Measurements from ENCODE around the gene TUBGCP6.

Gene TUBGCP6

DNA sequence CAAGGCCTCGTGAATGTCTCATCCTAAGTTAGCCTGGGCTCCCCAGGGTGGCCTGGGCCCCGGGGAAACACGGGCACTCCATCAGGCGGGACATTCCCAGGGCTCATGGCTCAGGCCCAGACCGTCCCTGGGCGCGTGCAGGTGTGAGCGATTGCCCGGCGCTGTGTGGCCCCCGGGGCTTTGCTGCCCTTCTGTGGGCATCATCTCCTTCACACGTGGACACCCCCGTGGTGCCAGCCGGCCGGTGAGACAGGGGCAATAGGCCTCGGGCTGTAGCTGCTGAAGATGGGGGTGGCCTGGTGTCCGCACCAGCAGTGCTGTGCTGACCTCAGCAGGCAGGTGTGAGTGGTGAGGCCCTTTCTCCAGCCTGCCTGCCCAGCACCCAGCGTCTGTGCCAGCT is 48.6 kb downstream of the TUBGCP6 start:
- no peak for DNase-seq (ENCODE audit: low read depth in 2 of 2)

DNA sequence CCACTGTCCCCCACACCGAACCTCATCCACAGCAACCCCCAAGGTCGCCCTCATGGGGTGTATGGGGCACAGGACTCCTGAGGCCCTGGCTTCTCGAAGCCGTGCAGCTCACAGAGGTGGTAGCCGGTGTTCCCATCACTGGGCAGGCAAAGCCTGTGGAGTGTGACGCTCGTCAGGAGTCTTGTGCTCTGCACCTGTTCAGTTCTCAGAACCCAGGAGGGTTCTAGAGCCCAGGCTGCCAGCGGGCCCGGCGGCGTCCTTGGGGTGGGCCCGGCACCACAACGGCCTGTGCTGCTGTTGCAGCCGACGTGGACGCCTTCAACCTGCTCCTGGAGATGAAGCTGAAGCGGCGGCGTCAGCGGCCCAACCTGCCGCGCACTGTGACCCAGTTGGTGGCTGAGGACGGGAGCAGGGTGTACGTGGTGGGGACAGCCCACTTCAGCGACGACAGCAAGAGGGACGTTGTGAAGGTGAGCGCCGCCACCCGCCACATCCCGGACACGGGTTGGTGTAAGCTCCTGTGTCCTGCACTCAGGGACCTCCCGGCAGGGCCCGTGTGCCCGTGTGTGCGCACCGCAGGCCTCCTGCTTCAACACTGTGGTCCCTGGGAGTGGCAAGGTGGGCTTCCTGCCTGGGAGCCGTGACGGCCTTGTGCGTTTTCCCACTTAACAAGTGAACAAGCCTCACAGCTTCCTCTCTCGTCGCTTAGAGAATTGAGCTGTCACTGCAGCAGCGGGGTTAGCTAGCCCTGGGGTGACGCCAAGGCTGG is 50.6 kb downstream of the TUBGCP6 start:
- no peak for DNase-seq (ENCODE audit: low read depth in 2 of 2)

GRCh38 chr22:50193621-50194020 is 51.2 kb downstream of the TUBGCP6 start:
- no peak for DNase-seq (ENCODE audit: low read depth in 2 of 2)

- DNase-seq (ENCODE audit: low read depth in 2 of 2) = no peak
These were observed 52.2 kb downstream of the TUBGCP6 start for GRCh38 chr22:50192436-50193204.

- DNase-seq (ENCODE audit: low read depth in 2 of 2) = peak; percentile 48 to 55
These were observed 53.7 kb downstream of the TUBGCP6 start for GRCh38 chr22:50190941-50191741.

- DNase-seq (ENCODE audit: low read depth in 2 of 2) = peak; percentile 60 to 64
These were observed 54.5 kb downstream of the TUBGCP6 start for GRCh38 chr22:50190182-50190940.

GRCh38 chr22:50189849-50190181 is 55.0 kb downstream of the TUBGCP6 start:
- DNase-seq (ENCODE audit: low read depth in 2 of 2) = no peak

DNA sequence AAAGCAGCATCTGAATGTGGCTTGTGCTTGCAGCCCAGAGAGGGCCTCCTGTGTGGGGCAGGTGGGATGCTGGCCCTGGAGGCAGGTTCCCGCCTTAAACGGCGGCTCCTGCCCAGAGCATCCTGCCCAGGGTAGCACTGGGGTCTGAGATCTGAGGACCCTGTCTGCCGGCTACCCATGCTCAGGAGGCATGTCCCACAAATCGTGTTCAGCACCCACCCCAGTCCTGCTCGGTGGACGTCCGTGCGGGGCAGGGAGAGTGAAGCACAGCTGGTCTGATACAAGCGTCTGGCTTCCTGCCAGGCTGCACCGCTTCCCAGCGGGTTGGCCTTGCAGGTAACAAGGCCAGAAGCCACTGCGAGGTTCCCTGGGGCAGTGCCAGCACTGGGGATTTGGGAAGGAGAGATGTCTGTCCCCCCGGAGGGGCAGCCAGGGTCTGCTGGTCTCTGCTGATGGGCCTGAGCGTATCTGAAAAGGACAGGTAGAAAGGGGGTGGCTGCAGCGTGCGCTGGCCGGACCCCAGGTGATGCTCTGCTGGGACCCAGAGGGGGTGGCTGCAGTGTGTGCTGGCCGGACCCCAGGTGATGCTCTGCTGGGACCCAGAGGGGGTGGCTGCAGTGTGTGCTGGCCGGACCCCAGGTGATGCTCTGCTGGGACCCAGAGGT is 55.5 kb downstream of the TUBGCP6 start:
- DNase-seq (ENCODE audit: low read depth in 2 of 2) = no peak

DNA sequence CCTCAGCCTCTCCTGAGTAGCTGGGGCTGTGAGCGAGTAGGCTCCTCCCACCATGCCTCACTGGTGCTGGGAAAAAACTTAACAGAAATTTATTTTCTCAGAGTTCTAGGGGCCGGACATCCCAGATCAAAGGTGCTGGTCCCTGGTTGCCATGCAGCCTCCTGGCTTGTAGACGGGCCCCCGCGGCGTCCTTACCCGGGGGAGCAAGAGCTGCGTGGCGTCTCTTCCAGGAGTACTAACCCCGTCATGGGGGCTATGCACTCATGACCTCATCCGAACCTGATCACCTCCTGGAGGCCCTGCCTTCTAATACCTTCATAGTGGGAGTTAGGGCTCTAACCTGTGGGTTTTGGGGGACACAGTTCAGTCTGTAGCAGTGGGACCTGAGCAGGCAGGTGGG is 56.5 kb downstream of the TUBGCP6 start:
- no peak for DNase-seq (ENCODE audit: low read depth in 2 of 2)

- no peak for DNase-seq (ENCODE audit: low read depth in 2 of 2)
These were observed 57.9 kb downstream of the TUBGCP6 start for GRCh38 chr22:50186761-50187523.

GRCh38 chr22:50186181-50186714 is 58.6 kb downstream of the TUBGCP6 start:
- DNase-seq (ENCODE audit: low read depth in 2 of 2) = no peak

GRCh38 chr22:50185375-50186087 is 59.3 kb downstream of the TUBGCP6 start, which contains the start of gene TRABD:
TRABD (plus strand) TSS chr22:50185913; CDS start chr22:50193061, 7,148 bp downstream.
- DNase-seq (ENCODE audit: low read depth in 2 of 2) = peak; percentile 84 to 88

GRCh38 chr22:50184902-50185374 is 59.9 kb downstream of the TUBGCP6 start:
- DNase-seq (ENCODE audit: low read depth in 2 of 2) = no peak

DNA sequence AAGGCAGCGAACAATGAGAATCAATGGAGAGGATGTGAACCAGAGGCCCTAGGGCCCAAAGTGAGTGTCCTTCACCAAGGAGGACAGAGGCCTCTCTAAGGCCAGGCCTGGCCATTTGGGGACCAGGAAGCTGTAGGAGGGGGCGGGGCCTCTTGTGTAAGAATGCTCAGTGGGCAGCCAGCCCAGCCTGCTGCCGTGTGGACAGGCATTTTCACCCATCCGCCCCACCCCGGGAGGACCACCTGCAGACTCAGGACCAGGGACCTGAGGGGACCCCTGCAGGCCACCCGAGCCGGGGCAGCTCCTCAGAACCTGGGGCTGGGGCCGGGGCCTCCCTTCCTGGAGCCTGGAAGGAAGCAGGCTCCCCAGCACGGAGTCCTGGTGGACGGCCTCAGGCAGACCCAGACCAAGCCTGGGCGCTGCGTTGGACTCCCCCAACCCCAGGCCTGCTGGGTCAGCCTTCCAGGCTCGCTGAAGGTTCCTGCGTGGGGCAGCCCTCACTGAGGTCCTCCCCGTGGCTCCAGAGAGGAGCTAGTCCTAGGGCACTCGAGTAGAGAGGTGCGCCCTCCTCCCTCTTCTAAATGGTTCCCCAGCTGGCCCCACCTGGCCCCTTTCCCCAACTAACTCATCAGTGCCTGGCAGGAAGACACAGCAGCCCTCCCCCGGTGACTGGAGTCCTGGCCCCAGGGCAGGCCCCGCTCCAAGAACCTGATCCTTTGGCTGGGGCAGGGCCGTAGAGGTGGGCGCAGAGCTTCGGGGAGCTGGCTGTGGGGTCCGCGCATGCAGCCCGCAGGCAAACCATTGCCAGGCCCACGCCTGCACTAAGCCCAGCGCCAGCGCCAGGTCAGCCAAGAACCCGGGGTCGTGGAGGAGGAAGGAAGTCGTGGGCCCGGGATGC is 60.6 kb downstream of the TUBGCP6 start:
- DNase-seq (ENCODE audit: low read depth in 2 of 2) = no peak

DNA sequence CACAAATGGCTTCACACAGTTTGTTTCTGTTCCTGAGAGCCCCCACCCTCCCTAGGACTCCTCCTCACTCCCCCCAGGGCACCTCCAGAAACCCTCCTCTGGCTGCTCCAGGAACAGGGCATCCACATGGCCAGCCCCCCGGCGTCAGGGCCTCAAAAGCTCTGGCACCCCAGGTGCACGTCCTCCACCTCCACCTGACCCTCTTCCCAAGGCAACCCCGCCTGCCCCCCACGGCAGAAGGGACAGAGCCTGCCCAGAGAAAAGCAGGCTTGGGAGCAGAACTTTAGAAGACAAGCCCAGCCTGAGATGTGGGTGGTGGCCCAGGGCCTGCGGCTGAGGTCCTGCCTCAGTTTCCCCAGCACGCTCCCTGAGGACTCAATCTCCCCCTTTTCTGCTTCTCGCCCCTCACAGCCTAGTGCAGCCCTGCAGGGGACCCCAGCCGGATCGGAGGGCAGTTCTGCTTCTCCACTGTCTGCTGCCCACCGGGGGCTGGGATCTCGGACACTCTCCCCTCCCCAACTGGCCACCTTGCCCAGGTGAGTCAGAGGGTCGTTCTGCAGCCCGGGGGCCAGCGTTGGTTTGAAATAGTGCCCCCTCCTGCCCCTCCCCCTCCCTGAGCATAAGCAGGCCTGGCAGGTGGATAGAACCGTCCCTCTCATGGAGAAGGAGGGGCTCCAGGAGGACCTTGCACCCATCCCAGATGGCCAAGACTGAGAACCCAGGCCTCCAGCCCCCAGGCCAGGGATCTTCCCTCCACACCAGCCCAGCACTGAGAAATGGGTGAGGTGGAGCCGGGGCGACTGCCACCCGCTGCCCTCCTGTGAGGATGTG is 61.5 kb downstream of the TUBGCP6 start:
- DNase-seq (ENCODE audit: low read depth in 2 of 2) = no peak

DNA sequence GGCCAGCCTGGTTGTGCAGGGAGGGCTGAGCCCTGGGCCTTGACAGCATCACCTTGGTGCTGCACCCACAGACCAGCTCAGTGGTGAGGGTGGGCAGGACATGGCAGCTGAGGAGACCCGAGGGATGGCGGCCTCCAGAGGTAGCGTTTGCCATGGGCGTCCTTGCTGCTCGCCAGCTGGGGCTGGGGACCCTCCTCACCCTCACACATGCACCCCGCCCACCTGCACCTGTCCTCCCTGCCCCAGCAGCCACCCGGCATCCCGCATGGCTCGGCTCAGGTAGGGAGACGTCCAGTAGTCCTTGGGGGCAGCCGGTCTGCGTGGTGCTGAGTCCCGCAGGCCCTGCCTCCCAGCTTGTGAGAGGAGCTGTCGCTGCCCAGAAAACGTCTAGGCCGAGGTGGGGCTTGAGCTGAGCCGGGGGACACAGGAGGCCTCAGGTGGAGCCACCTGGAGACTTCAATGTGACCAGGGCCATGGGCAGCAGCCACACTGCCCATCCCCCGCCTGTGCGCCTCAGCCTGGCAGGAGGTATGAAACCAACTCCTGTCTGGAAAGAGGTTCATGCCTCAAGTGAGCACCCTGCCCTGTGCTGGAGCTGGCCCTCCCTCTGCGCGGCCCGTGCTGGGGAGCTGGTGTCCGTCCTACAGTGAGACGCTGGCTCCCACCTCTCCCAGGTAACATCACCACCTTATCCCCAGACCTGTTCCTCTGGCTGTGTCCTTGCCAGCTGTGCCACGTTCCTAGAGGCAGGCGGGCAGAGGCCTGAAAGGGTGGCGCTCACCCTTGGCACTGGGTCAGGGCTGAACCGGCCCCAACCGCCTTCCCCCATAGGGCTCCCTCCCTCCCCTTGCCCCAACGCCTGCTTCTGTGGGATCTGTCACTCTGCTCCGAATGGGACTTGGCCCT is 62.4 kb downstream of the TUBGCP6 start:
- DNase-seq (ENCODE audit: low read depth in 2 of 2) = no peak

Data from stimulated activated CD8-positive, alpha-beta memory T cell treated with anti-CD3 and anti-CD28 coated beads, Interleukin-2, amount 100 ng/mL, for 48 hours (primary cell).